ENCODE measurements around the gene MASP2.

DNA sequence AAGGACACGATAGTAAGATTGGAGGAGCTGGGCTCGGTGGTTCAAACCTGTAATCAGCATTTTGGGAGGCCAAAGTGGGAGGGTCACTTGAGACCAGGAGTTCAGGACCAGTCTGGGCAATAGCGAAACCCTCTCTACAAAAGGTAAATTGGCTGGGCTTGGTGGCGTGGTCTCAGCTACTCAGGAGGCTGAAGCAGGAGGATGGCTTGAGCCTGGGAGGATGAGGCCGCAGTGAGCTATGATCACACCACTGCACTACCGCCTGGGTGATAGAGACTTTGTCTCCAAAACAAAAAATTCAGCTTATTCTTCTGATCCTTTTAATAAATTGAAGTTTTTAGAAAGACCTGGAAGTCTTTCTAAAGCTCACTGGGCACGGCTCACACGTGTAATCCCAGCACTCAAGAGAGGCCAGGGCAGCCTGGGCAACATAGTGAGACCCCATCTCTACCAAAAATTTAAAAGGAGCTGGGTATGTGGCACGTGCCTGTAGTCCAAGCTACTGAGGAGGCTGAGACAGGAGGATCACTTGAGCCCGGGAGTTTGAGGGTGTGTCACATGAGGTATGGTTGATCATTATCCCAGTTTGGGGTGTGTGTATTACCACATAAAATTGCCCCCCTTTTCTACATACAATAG, 15.3 kb downstream of the MASP2 start:
- TF ChIP-seq, protein P1, sequence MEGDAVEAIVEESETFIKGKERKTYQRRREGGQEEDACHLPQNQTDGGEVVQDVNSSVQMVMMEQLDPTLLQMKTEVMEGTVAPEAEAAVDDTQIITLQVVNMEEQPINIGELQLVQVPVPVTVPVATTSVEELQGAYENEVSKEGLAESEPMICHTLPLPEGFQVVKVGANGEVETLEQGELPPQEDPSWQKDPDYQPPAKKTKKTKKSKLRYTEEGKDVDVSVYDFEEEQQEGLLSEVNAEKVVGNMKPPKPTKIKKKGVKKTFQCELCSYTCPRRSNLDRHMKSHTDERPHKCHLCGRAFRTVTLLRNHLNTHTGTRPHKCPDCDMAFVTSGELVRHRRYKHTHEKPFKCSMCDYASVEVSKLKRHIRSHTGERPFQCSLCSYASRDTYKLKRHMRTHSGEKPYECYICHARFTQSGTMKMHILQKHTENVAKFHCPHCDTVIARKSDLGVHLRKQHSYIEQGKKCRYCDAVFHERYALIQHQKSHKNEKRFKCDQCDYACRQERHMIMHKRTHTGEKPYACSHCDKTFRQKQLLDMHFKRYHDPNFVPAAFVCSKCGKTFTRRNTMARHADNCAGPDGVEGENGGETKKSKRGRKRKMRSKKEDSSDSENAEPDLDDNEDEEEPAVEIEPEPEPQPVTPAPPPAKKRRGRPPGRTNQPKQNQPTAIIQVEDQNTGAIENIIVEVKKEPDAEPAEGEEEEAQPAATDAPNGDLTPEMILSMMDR (IDR thresholded peaks at IDR 0.05), result no peak
- TF ChIP-seq POLR2A (IDR thresholded peaks at IDR 0.05), result no peak

All from adrenal gland (tissue), 5 donors.